IMR-90 (cell line): ENCODE results near the gene NYAP1. TPM values are rescaled to one million over a fixed set of nuclear protein-coding genes. Genes with fewer than 3 reads are reported as not detected.

Source experiments
- ATAC-seq: fragments of 200-7000 bp; cut with Tn5 transposase; 2 replicates; pipeline ENCODE4 v1.9.1; 2020; ENCODE audit warnings: low read depth, mild to moderate bottlenecking, moderate library complexity
- BruUV-seq: library from RNA; stranded (reverse); fragments of 400-500 nt; replicated peaks from 2 replicates; lab custom pipeline; 2021; lab: Mats Ljungman, UMichigan
- CTCF ChIA-PET: fragments of 300-600 bp; formaldehyde crosslinking; extraction: SDS; loops from one replicate; lab custom pipeline; 2021; ENCODE audit warnings: antibody characterized with exemption; lab: Yijun Ruan, JAX
- POLR2A ChIA-PET: fragments of 300-600 bp; sonication (Branson Sonifier 250); formaldehyde crosslinking; loops from one replicate; lab custom pipeline; 2022; ENCODE audit warnings: antibody characterized with exemption; ENCODE audit not compliant: unreplicated experiment; lab: Charles Lee
- DNase-seq: peaks from one replicate; pipeline ENCODE4 v3.0.0; 2013
- H2AFZ ChIP-seq: replicated peaks from 2 replicates; pipeline ENCODE3; 2013; ENCODE audit warnings: low read length, mild to moderate bottlenecking; ENCODE audit not compliant: poor library complexity
- H2AK5ac ChIP-seq: 2 replicates; pipeline ENCODE4 v1.6.1; 2013; ENCODE audit warnings: low read depth, low read length, inconsistent platforms
- H2AK9ac ChIP-seq: replicated peaks from 2 replicates; pipeline ENCODE3; 2013; ENCODE audit warnings: mild to moderate bottlenecking, low read depth, low read length, moderate library complexity; ENCODE audit not compliant: poor library complexity
- H2BK120ac ChIP-seq: 2 replicates; pipeline ENCODE4 v1.6.1; 2013; ENCODE audit warnings: low read depth, low read length, inconsistent platforms
- H2BK15ac ChIP-seq: 3 replicates; pipeline ENCODE4 v1.6.1; 2013; ENCODE audit warnings: low read depth, low read length, inconsistent platforms
- H2BK20ac ChIP-seq: 2 replicates; pipeline ENCODE4 v1.6.1; 2013; ENCODE audit warnings: low read depth, mild to moderate bottlenecking, inconsistent platforms, low read length, moderate library complexity
- H2BK5ac ChIP-seq: 2 replicates; pipeline ENCODE4 v1.6.1; 2013; ENCODE audit warnings: mild to moderate bottlenecking, low read depth, low read length, inconsistent platforms; ENCODE audit not compliant: poor library complexity, severe bottlenecking
- H3K14ac ChIP-seq: replicated peaks from 2 replicates; pipeline ENCODE4 v1.6.1; 2013; ENCODE audit warnings: low read depth, low read length, inconsistent platforms
- H3K18ac ChIP-seq: 2 replicates; pipeline ENCODE4 v1.6.1; 2013; ENCODE audit warnings: low read depth, low read length, control low read depth
- H3K23ac ChIP-seq: 2 replicates; pipeline ENCODE4 v1.6.1; 2013; ENCODE audit warnings: low read depth, low read length, inconsistent platforms
- H3K27ac ChIP-seq: 2 replicates; pipeline ENCODE4 v1.5.1; 2013; ENCODE audit warnings: mild to moderate bottlenecking, control low read depth, low read length; ENCODE audit not compliant: insufficient read depth
- H3K27me3 ChIP-seq: 2 replicates; pipeline ENCODE4 v1.6.1; 2013; ENCODE audit warnings: low read length; ENCODE audit not compliant: control insufficient read depth, insufficient read depth
- H3K36me3 ChIP-seq: 2 replicates; pipeline ENCODE4 v1.6.1; 2013; ENCODE audit warnings: low read length, mixed read lengths; ENCODE audit not compliant: control insufficient read depth, insufficient read depth
- H3K4ac ChIP-seq: 2 replicates; pipeline ENCODE4 v1.6.1; 2013; ENCODE audit warnings: low read depth, low read length, inconsistent platforms
- H3K4me1 ChIP-seq: 2 replicates; pipeline ENCODE4 v1.6.1; 2013; ENCODE audit warnings: low read length, mixed read lengths; ENCODE audit not compliant: control insufficient read depth, insufficient read depth
- H3K4me2 ChIP-seq: 2 replicates; pipeline ENCODE4 v1.6.1; 2013; ENCODE audit warnings: low read depth, mild to moderate bottlenecking, control low read depth, low read length, moderate library complexity
- H3K4me3 ChIP-seq: 2 replicates; pipeline ENCODE4 v1.5.1; 2013; ENCODE audit warnings: low read depth, mild to moderate bottlenecking, control low read depth, low read length, moderate library complexity; ENCODE audit not compliant: insufficient read depth
- H3K56ac ChIP-seq: 2 replicates; pipeline ENCODE4 v1.6.1; 2013; ENCODE audit warnings: low read length, inconsistent platforms; ENCODE audit not compliant: insufficient read depth; ENCODE audit errors: extremely low read depth
- H3K79me1 ChIP-seq, 2 experiments: 2 replicates each; pipeline ENCODE4 v1.6.1; 2013; ENCODE audit warnings: low read length in 2 of 2, inconsistent platforms in 1 of 2, low read depth in 1 of 2
- H3K9ac ChIP-seq: 2 replicates; pipeline ENCODE4 v1.6.1; 2013; ENCODE audit warnings: low read depth, low read length, control low read depth
- H3K9me1 ChIP-seq: 2 replicates; pipeline ENCODE4 v1.6.1; 2013; ENCODE audit warnings: low read length, inconsistent platforms; ENCODE audit not compliant: insufficient read depth
- H3K9me3 ChIP-seq: 2 replicates; pipeline ENCODE4 v1.6.1; 2013; ENCODE audit warnings: low read length; ENCODE audit not compliant: control insufficient read depth, insufficient read depth
- H4K20me1 ChIP-seq: 2 replicates; pipeline ENCODE4 v1.6.1; 2013; ENCODE audit warnings: low read length, inconsistent platforms; ENCODE audit not compliant: insufficient read depth
- H4K5ac ChIP-seq: 2 replicates; pipeline ENCODE4 v1.6.1; 2013; ENCODE audit warnings: mild to moderate bottlenecking, low read depth, low read length, control low read depth
- H4K8ac ChIP-seq, 2 experiments: 2 replicates each; pipeline ENCODE4 v1.6.1; 2013; ENCODE audit warnings: low read depth in 2 of 2, low read length in 2 of 2, control low read depth in 1 of 2, inconsistent platforms in 1 of 2
- H4K91ac ChIP-seq: 2 replicates; pipeline ENCODE4 v1.6.1; 2013; ENCODE audit warnings: low read depth, low read length, inconsistent platforms; ENCODE audit not compliant: insufficient read depth
- MAFK ChIP-seq: IDR thresholded peaks from 2 replicates; pipeline ENCODE4 v1.6.1; 2012; ENCODE audit warnings: low read depth, low read length, improper control_type of control experiment
- MAZ ChIP-seq: IDR thresholded peaks from 2 replicates; pipeline ENCODE4 v1.6.1; 2012; ENCODE audit warnings: low read depth, mild to moderate bottlenecking, low read length, improper control_type of control experiment, moderate library complexity, borderline replicate concordance
- RCOR1 ChIP-seq: IDR thresholded peaks from 2 replicates; pipeline ENCODE4 v1.6.1; 2012; ENCODE audit warnings: mild to moderate bottlenecking, low read length, improper control_type of control experiment; ENCODE audit not compliant: insufficient replicate concordance
- RFX5 ChIP-seq: IDR thresholded peaks from 2 replicates; pipeline ENCODE4 v1.8.0; 2012; ENCODE audit warnings: low read depth, mild to moderate bottlenecking, low read length, moderate library complexity
- SMC3 ChIP-seq: fragments of 150-350 bp; IDR thresholded peaks from 2 replicates; pipeline ENCODE4 v1.6.1; 2016; ENCODE audit warnings: low read depth, mild to moderate bottlenecking, antibody characterized with exemption, low read length, moderate library complexity
- WGBS, 2 experiments: methylation state at CpG; one replicate each; pipeline versions ENCODE4 v1.1.5 to v1.1.7; 2013; ENCODE audit warnings: missing lambda C conversion rate in 2 of 2; ENCODE audit not compliant: insufficient read length in 1 of 2; ENCODE audit errors: extremely low coverage in 2 of 2; 5-methylcytosine and 5-hydroxymethylcytosine counted together
- dilution Hi-C: fragments of 300-500 bp; cut with HindIII; formaldehyde crosslinking; loops from one replicate; pipeline ENCODE4 v1.14.3; 2018; ENCODE audit warnings: low sequenced_read_pairs; ENCODE audit not compliant: unreplicated experiment
- in situ Hi-C: fragments of 300-500 bp; cut with MboI; formaldehyde crosslinking; loops from 3 replicates; pipeline ENCODE4 v1.14.3; 2019; ENCODE audit warnings: low sequenced_read_pairs, inconsistent platforms, mixed read lengths
- intact Hi-C: fragments of 100-400 bp; cut with micrococcal nuclease; formaldehyde crosslinking; loops from 2 replicates; pipeline ENCODE4 v1.10.0; 2022
- polyA plus RNA-seq, 3 experiments: library from polyadenylated mRNA; depleted of rRNA; stranded (reverse); fragments of >200 nt; gene quantifications; 2 replicates each; pipeline ENCODE4 v1.2.3, GENCODE V29; 2012; ENCODE audit warnings: low replicate concordance in 1 of 3
- total RNA-seq: library from RNA; depleted of rRNA; stranded (reverse); fragments of >200 nt; gene quantifications from 2 replicates; pipeline ENCODE4 v1.2.3, GENCODE V29; 2012
- TF ChIP-seq, protein P1 (sequence below): fragments of 150-350 bp; IDR thresholded peaks from 2 replicates; pipeline ENCODE4 v1.6.1; 2017; ENCODE audit warnings: mild to moderate bottlenecking, antibody characterized with exemption, low read length, low read depth

Gene NYAP1
- total and polyA plus RNA-seq, 2 of the 4 experiments (the other 2 are of a cell fraction): 0.18 to 1.3 TPM

DNA sequence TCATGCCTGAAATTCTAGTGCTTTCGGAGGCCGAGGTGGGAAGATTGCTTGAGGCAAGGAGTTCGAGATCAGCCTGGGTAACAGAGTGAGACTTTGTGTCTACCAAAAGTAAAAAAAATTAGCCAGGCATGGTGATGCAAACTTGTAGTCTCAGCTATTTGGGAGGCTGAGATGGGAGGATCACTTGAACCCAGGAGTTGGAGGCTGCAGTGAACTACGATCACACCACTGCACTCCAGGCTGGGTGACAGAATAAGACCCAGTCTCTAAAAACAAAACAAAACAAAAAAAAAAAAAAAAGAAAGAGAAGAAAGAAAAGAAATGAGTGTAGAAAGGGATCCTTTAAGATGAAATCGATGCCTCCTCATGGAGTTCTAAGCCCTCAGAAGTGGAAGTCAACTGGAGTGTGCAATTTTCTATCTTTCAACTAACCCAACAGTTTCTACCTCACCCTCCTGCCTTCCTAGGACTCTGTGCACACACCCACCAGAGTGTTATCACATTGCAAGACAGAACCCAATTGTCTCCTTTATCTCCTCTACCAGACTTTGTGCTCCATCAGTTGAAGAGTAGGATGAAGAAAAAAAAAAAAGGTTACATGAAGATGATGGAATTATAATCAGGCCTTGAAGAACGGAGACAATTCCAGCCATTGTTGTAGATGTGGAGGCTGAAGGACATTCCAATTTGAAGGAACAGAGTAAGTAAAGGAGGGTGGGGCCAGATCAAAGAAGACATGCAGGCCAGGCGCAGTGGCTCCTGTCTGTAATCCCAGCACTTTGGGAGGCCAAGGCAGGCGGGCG is 26.9 kb downstream of the NYAP1 start:
- no peak overlapping the region for H2BK20ac ChIP-seq
- intact Hi-C loops (no loop called here), in situ Hi-C loops (no loop called here), dilution Hi-C loops (no loop called here)
- ChIA-PET POLR2A (no interaction called here), CTCF (interaction anchor here (0.6 kb wide), 1 partner anchor 83 kb away, joined by 3 read pairs; no protein-coding TSS in a partner anchor)
- no peak overlapping the region for H3K56ac ChIP-seq
- H4K91ac ChIP-seq: no peak overlapping the region
- no peak overlapping the region for H3K4me3 ChIP-seq
- no peak overlapping the region for H4K5ac ChIP-seq
- ATAC-seq: no peak
- H2AFZ ChIP-seq: no peak overlapping the region
- peaks cover 8% of the 10 kb centered on the region for H3K4me1 ChIP-seq
- H2BK5ac ChIP-seq: no peak overlapping the region
- H4K20me1 ChIP-seq: no peaks in the 10 kb centered on the region
- no peak overlapping the region for H3K27ac ChIP-seq
- no peak overlapping the region for H3K23ac ChIP-seq
- BruUV-seq: no TSS peak
- no peak overlapping the region for H2BK15ac ChIP-seq
- peaks cover 14% of the 10 kb centered on the region for H3K9me1 ChIP-seq
- TF ChIP-seq RCOR1: no peak
- no peak for TF ChIP-seq MAZ
- TF ChIP-seq, protein P1, sequence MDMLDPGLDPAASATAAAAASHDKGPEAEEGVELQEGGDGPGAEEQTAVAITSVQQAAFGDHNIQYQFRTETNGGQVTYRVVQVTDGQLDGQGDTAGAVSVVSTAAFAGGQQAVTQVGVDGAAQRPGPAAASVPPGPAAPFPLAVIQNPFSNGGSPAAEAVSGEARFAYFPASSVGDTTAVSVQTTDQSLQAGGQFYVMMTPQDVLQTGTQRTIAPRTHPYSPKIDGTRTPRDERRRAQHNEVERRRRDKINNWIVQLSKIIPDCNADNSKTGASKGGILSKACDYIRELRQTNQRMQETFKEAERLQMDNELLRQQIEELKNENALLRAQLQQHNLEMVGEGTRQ: no peak
- TF ChIP-seq RFX5: no peak
- no peak for TF ChIP-seq MAFK
- no peak for TF ChIP-seq SMC3
- H3K9ac ChIP-seq: no peak overlapping the region
- no peak overlapping the region for H3K14ac ChIP-seq
- no peaks in the 10 kb centered on the region for H3K79me1 ChIP-seq
- H2AK9ac ChIP-seq: no peak overlapping the region
- H3K4ac ChIP-seq: no peak overlapping the region
- H3K27me3 ChIP-seq: peaks cover 2% of the 10 kb centered on the region; the same call in 1 of the 2 replicates
- no peak overlapping the region for H2AK5ac ChIP-seq
- H3K4me2 ChIP-seq: no peak overlapping the region
- H3K9me3 ChIP-seq: no peaks in the 10 kb centered on the region
- no peaks in the 10 kb centered on the region for H3K36me3 ChIP-seq
- no peak overlapping the region for H4K8ac ChIP-seq
- WGBS, 2 experiments: 89% methylated on average over 3 of the region's 9 CpGs; no CpG with 5 or more reads in 1 of the 2 experiments
- no peak overlapping the region for H2BK120ac ChIP-seq
- no peak for DNase-seq
- no peak overlapping the region for H3K18ac ChIP-seq
